Upper lobe of left lung (tissue), 6 donors: Measurements from ENCODE around the gene TMEM121. TPM values are rescaled to one million over a fixed set of nuclear protein-coding genes. Genes with fewer than 3 reads are reported as not detected.
"Not testable (repeated sequence)": the region's sequence is repeated elsewhere in the genome, so short reads cannot be mapped to it uniquely, and the experiment has no call there.

Experiments used
- ATAC-seq, 2 donors: fragments of 200-7000 bp; cut with Tn5 transposase; one replicate each; pipeline ENCODE4 v1.9.1; 2022; ENCODE audit warnings: mild to moderate bottlenecking in 2 of 2, moderate library complexity in 2 of 2; ENCODE audit not compliant: low FRiP score in 2 of 2
- DNase-seq, 2 donors: peaks; one replicate each; pipeline ENCODE4 v3.0.0-alpha.2; 2019 to 2020
- H3K27ac ChIP-seq, 4 donors: fragments of 200-600 bp; sonication (generic); one replicate each; pipeline ENCODE4 v1.5.1; 2016 to 2019
- H3K27me3 ChIP-seq, 4 donors: fragments of 200-600 bp; sonication (generic); one replicate each; pipeline ENCODE4 v1.5.1; 2017 to 2019
- H3K36me3 ChIP-seq, 4 donors: fragments of 200-600 bp; sonication (generic); one replicate each; pipeline ENCODE4 v1.5.1; 2016 to 2019
- H3K4me1 ChIP-seq, 4 donors: fragments of 200-600 bp; sonication (generic); one replicate each; pipeline ENCODE4 v1.5.1; 2018 to 2019
- H3K4me3 ChIP-seq, 4 donors: fragments of 200-600 bp; sonication (generic); one replicate each; pipeline ENCODE4 v1.5.1; 2017 to 2019; ENCODE audit warnings: mild to moderate bottlenecking in 2 of 4, moderate library complexity in 1 of 4
- H3K9me3 ChIP-seq, 4 donors: fragments of 200-600 bp; sonication (generic); one replicate each; pipeline ENCODE4 v1.5.1; 2018 to 2019
- EP300 ChIP-seq, 4 donors: sonication (generic); formaldehyde crosslinking; IDR thresholded peaks; one replicate each; pipeline ENCODE4 v1.5.1; 2017; ENCODE audit warnings: antibody characterized with exemption in 4 of 4, control low read depth in 2 of 4
- POLR2A ChIP-seq, 4 donors: fragments of 450-650 bp; IDR thresholded peaks; one replicate each; pipeline ENCODE4 v1.5.1; 2016 to 2017; ENCODE audit warnings: antibody characterized with exemption in 4 of 4, mild to moderate bottlenecking in 2 of 4
- POLR2AphosphoS5 ChIP-seq, 2 donors: sonication (generic); formaldehyde crosslinking; IDR thresholded peaks; one replicate each; pipeline ENCODE4 v1.5.1; 2017; ENCODE audit warnings: antibody characterized with exemption in 2 of 2
- whole genome bisulfite sequencing, 2 donors: methylation state at CpG; one replicate each; pipeline ENCODE4 v1.1.5; 2017 to 2018; 5-methylcytosine and 5-hydroxymethylcytosine counted together
- total RNA-seq, 6 donors: library from RNA; depleted of rRNA in 4 of 6; stranded (reverse); fragments of >200 nt in 4 of 6; gene quantifications; one replicate each; pipeline versions ENCODE4 v1.1.0 to v1.2.1, GENCODE V29; 2016 to 2021
- TF ChIP-seq, protein P1 (sequence below), 6 experiments: fragments of 450-650 bp in 4 of 6; fragments of 200-600 bp in 2 of 6; sonication (generic) in 2 of 6; IDR thresholded peaks; one replicate each; pipeline ENCODE4 v1.5.1; 2016 to 2019; ENCODE audit warnings: antibody characterized with exemption in 6 of 6
- donor health status: DM: no; HTN: no; CAD: no; lungs with moderate emphysema.
- donor health status: DM: no; HTN: yes; CAD: no; lungs with severe emphysema.

The TMEM121 gene
- total RNA-seq, 6 donors from 2014 or later, result 0.69 to 4.6 (median 3.8) TPM; not detected in 1

DNA sequence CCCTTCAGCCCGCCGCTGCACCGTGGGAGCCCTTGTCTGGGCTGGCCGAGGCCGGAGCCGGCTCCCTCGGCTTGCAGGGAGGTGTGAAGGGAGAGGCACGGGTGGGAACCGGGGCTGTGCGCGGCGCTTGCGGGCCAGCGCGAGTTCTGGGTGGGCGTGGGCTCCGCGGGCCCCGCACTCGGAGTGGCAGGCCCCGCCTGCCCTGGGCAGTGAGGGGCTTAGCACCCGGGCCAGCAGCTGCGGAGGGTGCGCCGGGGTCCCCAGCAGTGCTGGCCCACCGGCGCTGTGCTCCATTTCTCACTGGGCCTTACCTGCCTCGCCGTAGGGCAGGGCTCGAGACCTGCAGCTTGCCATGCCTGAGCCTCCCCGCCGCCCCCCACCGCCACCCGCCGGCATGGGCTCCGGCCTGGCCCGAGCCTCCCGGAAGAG is 21.4 kb downstream of the TMEM121 start:
- TF ChIP-seq, protein P1, sequence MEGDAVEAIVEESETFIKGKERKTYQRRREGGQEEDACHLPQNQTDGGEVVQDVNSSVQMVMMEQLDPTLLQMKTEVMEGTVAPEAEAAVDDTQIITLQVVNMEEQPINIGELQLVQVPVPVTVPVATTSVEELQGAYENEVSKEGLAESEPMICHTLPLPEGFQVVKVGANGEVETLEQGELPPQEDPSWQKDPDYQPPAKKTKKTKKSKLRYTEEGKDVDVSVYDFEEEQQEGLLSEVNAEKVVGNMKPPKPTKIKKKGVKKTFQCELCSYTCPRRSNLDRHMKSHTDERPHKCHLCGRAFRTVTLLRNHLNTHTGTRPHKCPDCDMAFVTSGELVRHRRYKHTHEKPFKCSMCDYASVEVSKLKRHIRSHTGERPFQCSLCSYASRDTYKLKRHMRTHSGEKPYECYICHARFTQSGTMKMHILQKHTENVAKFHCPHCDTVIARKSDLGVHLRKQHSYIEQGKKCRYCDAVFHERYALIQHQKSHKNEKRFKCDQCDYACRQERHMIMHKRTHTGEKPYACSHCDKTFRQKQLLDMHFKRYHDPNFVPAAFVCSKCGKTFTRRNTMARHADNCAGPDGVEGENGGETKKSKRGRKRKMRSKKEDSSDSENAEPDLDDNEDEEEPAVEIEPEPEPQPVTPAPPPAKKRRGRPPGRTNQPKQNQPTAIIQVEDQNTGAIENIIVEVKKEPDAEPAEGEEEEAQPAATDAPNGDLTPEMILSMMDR (IDR thresholded peaks at IDR 0.05), result no peak
- TF ChIP-seq POLR2AphosphoS5 (IDR thresholded peaks at IDR 0.05) (no peak), EP300 (IDR thresholded peaks at IDR 0.05) (no peak), POLR2A (IDR thresholded peaks at IDR 0.05) (no peak)
- Histone ChIP-seq H3K4me3 (no peak overlapping the region), H3K4me1 (no peaks in the 10 kb centered on the region), H3K27ac (no peak overlapping the region), H3K9me3 (peaks cover 0 to 9% (median 4%) of the 10 kb centered on the region in 4 donors), H3K36me3 (no peaks in the 10 kb centered on the region), H3K27me3 (no peaks in the 10 kb centered on the region)
- no peak for ATAC-seq
- DNase-seq, result peak in 1 of 2 donors; percentile 77
- WGBS, 2 donors, result 92 to 100% methylated on average over 4 to 17 of the region's 38 CpGs

DNA sequence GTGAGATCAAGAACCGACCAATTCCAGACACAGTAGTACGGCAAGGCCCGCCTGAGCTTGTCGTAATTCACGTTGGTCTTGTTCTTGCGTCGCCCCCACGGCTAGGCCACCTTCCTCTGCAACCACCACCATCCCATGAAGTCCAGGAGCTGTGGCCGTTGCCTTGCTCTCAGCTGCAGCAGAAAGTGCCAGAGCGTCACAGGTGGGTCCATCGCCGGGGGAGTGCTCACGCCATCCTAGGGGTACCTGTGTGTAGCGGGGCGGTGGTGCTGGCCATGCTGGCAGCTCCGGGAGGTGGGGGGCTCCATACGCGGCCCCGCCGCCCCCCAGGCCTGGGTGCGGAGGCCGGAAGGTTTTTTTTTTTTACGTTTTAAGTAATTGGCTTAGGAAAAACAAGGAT is 23.1 kb downstream of the TMEM121 start:
- TF ChIP-seq, protein P1 (IDR thresholded peaks at IDR 0.05), result no peak
- TF ChIP-seq POLR2A (IDR thresholded peaks at IDR 0.05) (no peak), EP300 (IDR thresholded peaks at IDR 0.05) (no peak), POLR2AphosphoS5 (IDR thresholded peaks at IDR 0.05) (no peak)
- Histone ChIP-seq H3K36me3 (no peaks in the 10 kb centered on the region), H3K4me3 (no peak overlapping the region), H3K27me3 (no peaks in the 10 kb centered on the region), H3K27ac (no peak overlapping the region), H3K9me3 (no peaks in the 10 kb centered on the region), H3K4me1 (no peaks in the 10 kb centered on the region)
- ATAC-seq (no peak), DNase-seq (peak in 1 of 2 donors; percentile 63)
- 91% methylated on average over 21 to 22 of the region's 23 CpGs for WGBS, 2 donors

DNA sequence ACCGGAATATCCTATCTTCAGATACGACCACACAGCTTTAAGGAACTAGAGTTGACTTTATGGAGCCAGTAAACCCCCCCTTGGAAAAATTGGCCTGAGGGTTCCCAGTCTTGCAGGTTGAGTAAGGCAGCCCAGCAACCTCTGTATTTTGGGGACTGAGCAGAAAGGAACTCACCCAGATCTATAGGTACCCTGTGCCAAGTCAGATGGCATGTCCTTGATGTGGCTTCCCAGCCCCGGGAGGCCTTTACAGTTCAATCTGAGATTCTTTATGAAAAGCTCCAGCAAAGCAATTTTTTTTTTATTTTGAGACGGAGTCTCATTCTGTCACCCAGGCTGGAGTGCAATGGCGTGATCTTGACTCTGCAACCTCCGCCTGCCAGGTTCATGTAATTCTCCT is 27.6 kb downstream of the TMEM121 start:
- ATAC-seq, result no peak
- no peaks in the 10 kb centered on the region for H3K4me1 ChIP-seq
- no peaks in the 10 kb centered on the region for H3K36me3 ChIP-seq
- WGBS, 2 donors, result 84 to 92% methylated on average over 6 of the region's 6 CpGs
- H3K9me3 ChIP-seq, result no peaks in the 10 kb centered on the region
- DNase-seq, result no peak
- H3K27ac ChIP-seq, result no peak overlapping the region
- no peaks in the 10 kb centered on the region for H3K27me3 ChIP-seq
- TF ChIP-seq POLR2A (IDR thresholded peaks at IDR 0.05), result no peak
- no peak for TF ChIP-seq EP300 (IDR thresholded peaks at IDR 0.05)
- no peak for TF ChIP-seq POLR2AphosphoS5 (IDR thresholded peaks at IDR 0.05)
- no peak overlapping the region for H3K4me3 ChIP-seq

DNA sequence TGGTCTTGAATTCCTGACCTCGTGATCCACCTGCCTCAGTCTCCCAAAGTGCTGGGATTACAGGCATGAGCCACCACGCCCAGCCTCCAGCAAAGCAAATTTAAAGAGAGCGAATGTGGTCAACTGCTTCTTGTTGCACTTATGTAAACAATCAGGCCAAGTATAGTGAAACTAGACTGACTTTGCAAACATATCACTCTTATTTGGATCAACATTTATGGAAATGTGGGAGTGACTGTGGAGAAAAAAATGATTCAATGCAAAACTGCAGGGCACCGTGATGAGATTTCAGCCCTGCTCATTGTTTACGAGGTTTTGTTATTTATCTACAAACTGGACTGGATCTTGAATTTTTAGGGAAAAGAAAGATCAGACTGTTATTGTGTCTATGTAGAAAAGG is 28.1 kb downstream of the TMEM121 start:
- 60 to 65% methylated on average over 5 of the region's 5 CpGs for WGBS, 2 donors
- peaks cover 0 to 4% (median 0%) of the 10 kb centered on the region in 4 donors for H3K4me1 ChIP-seq
- no peaks in the 10 kb centered on the region for H3K9me3 ChIP-seq
- no peak for DNase-seq
- no peak overlapping the region for H3K4me3 ChIP-seq
- no peak overlapping the region for H3K27ac ChIP-seq
- no peak for ATAC-seq
- H3K36me3 ChIP-seq, result no peaks in the 10 kb centered on the region
- H3K27me3 ChIP-seq, result no peaks in the 10 kb centered on the region
- TF ChIP-seq, protein P1 (IDR thresholded peaks at IDR 0.05), result no peak
- TF ChIP-seq POLR2A (IDR thresholded peaks at IDR 0.05) (no peak), EP300 (IDR thresholded peaks at IDR 0.05) (no peak), POLR2AphosphoS5 (IDR thresholded peaks at IDR 0.05) (no peak)

DNA sequence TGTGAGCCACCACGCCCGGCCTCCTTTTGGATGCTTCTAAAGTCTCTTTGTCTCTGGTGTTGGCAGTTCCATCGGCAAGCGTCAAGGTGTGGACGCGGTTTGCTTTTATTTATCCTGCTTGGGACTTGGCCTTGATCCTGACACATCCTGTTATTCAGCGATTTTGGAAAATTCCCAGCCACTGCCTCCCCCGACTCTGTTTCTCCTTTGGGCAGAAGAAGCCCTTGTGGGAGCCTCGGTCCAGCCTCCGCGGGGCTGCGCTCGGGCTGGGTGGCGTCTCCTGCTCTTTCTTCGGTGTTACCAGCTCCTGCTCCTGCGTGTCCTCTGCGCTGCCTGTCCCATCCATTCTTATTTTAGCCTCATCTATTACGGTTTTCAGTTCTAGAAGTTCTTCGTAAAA is 31.3 kb downstream of the TMEM121 start:
- H3K4me1 ChIP-seq, DNase-seq, H3K27ac ChIP-seq, H3K9me3 ChIP-seq, H3K27me3 ChIP-seq, H3K36me3 ChIP-seq, ATAC-seq, H3K4me3 ChIP-seq: not testable (repeated sequence)
- 87 to 90% methylated on average over 19 of the region's 19 CpGs for WGBS, 2 donors

DNA sequence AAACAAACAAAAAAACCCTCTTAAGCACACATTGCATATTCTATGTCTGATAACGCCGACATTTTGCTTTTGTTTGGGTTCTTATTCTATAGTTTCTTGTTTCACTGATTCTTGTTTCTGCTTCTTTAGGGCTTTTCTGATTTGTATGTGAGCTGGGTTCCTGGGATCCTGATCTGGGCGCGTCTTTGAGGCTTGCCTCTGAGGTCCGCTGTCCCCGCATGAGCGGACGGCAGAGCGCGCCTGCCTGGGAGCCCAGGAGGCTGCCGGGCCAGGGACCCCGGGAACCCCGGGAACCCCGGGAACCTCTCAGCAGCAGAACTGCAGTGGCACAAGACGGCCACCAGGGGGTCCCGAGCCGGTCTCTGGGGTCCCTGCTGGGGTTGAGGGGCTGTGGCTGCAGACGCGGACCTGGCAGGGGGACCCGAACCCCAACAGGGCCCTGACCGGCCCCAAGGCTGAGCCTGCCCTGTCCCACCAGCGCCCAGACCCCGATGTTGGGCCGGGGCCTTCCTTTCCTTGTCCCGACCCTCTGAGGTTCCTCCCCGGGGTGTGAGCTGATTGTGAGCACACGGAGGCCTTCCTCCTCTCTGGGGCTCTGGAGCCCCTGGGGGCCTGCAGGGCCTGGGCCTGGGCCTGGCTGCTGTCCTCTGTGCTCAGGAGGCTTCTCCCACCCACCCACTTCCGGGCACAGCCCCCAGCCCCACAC is 32.2 kb downstream of the TMEM121 start:
- 74 to 88% methylated on average over 8 to 19 of the region's 28 CpGs for WGBS, 2 donors
- H3K27me3 ChIP-seq, H3K36me3 ChIP-seq, H3K4me1 ChIP-seq, H3K9me3 ChIP-seq, H3K4me3 ChIP-seq, H3K27ac ChIP-seq: not testable (repeated sequence)
- DNase-seq, result peak in 1 of 2 donors; percentile 65
- TF ChIP-seq, protein P1 (IDR thresholded peaks at IDR 0.05), result peak in 2 of 6 experiments; percentile 23 to 34
- ATAC-seq, result peak in 1 of 2 donors; percentile 53
